ENCODE measurements around the gene DIS3L2. TPM values are rescaled to one million over a fixed set of nuclear protein-coding genes. Genes with fewer than 3 reads are reported as not detected.

DIS3L2 gene
- total RNA-seq, 1 experiment from 2014 or later, result 28.5 TPM

DNA sequence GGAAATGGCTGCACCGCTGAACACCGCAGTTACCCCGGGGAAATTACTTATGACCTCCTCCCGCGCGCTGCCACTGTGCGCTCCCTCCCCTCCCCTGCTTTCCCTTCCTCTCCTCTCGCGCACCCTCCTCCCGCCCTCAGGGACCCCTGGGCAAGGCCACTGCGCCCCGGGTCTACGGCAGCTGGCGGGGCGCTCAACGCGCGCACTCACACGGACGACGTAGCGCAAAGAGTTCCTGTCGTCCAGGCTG, 424.9 kb downstream of the DIS3L2 start:
- ChIA-PET POLR2A (no interaction called here), CTCF (interaction anchor here (0.9 to 3.0 kb wide), 7 partner anchors 19 to 137 kb away, joined by 3 to 25 read pairs (median 3); no protein-coding TSS in a partner anchor)
- no peaks in the 10 kb centered on the region for H3K9me3 Mint-ChIP-seq
- peak; percentile 30 for DNase-seq (ENCODE audit: low spot score)
- H3K4me3 Mint-ChIP-seq, result peak overlapping the region; percentile 68
- ATAC-seq, result no peak; the same call in 1 of the 2 replicates
- H3K27ac Mint-ChIP-seq, result no peak overlapping the region
- TF ChIP-seq, protein P1, sequence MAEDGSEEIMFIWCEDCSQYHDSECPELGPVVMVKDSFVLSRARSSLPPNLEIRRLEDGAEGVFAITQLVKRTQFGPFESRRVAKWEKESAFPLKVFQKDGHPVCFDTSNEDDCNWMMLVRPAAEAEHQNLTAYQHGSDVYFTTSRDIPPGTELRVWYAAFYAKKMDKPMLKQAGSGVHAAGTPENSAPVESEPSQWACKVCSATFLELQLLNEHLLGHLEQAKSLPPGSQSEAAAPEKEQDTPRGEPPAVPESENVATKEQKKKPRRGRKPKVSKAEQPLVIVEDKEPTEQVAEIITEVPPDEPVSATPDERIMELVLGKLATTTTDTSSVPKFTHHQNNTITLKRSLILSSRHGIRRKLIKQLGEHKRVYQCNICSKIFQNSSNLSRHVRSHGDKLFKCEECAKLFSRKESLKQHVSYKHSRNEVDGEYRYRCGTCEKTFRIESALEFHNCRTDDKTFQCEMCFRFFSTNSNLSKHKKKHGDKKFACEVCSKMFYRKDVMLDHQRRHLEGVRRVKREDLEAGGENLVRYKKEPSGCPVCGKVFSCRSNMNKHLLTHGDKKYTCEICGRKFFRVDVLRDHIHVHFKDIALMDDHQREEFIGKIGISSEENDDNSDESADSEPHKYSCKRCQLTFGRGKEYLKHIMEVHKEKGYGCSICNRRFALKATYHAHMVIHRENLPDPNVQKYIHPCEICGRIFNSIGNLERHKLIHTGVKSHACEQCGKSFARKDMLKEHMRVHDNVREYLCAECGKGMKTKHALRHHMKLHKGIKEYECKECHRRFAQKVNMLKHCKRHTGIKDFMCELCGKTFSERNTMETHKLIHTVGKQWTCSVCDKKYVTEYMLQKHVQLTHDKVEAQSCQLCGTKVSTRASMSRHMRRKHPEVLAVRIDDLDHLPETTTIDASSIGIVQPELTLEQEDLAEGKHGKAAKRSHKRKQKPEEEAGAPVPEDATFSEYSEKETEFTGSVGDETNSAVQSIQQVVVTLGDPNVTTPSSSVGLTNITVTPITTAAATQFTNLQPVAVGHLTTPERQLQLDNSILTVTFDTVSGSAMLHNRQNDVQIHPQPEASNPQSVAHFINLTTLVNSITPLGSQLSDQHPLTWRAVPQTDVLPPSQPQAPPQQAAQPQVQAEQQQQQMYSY (CRISPR knock-in tag; IDR thresholded peaks at IDR 0.05), result no peak
- TF ChIP-seq, protein P2, sequence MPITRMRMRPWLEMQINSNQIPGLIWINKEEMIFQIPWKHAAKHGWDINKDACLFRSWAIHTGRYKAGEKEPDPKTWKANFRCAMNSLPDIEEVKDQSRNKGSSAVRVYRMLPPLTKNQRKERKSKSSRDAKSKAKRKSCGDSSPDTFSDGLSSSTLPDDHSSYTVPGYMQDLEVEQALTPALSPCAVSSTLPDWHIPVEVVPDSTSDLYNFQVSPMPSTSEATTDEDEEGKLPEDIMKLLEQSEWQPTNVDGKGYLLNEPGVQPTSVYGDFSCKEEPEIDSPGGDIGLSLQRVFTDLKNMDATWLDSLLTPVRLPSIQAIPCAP (CRISPR knock-in tag; IDR thresholded peaks at IDR 0.05), result 0 out of 2 replicates have a peak, but pooled peaks have one; percentile 11
- peaks cover 93% of the 10 kb centered on the region for H3K27me3 Mint-ChIP-seq (ENCODE audit: low read depth)
- H3K36me3 Mint-ChIP-seq, result no peaks in the 10 kb centered on the region; the same call in 1 of the 2 replicates
- H3K4me1 Mint-ChIP-seq, result peaks cover 19% of the 10 kb centered on the region

Small RNA genes within 50 kb of the gene (microRNA-seq; reads per million reads assigned to microRNA genes)
- gene MIR562 (ENCODE audit: borderline number of aligned reads), result not detected

Other genes with a start within 250 kb of the DIS3L2 start
- 30.2 to 32.8 TPM (median 31.4 TPM) in 3 replicates for gene PDE6D, start 180.4 kb upstream of the DIS3L2 start, total RNA-seq (2021)
- gene COPS7B, start 175.3 kb upstream of the DIS3L2 start, total RNA-seq (2021), result 56.5 to 63.8 TPM (median 57.1 TPM) in 3 replicates
- 0.98 to 2.5 TPM (median 2.2 TPM) in 3 replicates for gene NPPC, start 35.3 kb upstream of the DIS3L2 start, total RNA-seq (2021)

Data from WTC11 (cell line).